ENCODE data around the gene SYNDIG1. TPM values are rescaled to one million over a fixed set of nuclear protein-coding genes. Genes with fewer than 3 reads are reported as not detected.

Gene SYNDIG1
- total and polyA plus RNA-seq, 2 donors (not counting 1 experiment from before 2014, with no cell fraction given), result not detected

GRCh38 chr20:24708411-24709295, 239.2 kb downstream of the SYNDIG1 start:
- no peak overlapping the region for H2AFZ ChIP-seq (ENCODE audit: insufficient read depth, low read depth, low read length, poor library complexity, severe bottlenecking)
- TF ChIP-seq EZH2 (IDR thresholded peaks at IDR 0.05; ENCODE audit: borderline replicate concordance, insufficient read depth, low read depth, low read length, poor library complexity, severe bottlenecking), result no peak
- TF ChIP-seq, protein P1, sequence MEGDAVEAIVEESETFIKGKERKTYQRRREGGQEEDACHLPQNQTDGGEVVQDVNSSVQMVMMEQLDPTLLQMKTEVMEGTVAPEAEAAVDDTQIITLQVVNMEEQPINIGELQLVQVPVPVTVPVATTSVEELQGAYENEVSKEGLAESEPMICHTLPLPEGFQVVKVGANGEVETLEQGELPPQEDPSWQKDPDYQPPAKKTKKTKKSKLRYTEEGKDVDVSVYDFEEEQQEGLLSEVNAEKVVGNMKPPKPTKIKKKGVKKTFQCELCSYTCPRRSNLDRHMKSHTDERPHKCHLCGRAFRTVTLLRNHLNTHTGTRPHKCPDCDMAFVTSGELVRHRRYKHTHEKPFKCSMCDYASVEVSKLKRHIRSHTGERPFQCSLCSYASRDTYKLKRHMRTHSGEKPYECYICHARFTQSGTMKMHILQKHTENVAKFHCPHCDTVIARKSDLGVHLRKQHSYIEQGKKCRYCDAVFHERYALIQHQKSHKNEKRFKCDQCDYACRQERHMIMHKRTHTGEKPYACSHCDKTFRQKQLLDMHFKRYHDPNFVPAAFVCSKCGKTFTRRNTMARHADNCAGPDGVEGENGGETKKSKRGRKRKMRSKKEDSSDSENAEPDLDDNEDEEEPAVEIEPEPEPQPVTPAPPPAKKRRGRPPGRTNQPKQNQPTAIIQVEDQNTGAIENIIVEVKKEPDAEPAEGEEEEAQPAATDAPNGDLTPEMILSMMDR (IDR thresholded peaks at IDR 0.05), result no peak
- 87% methylated on average over 4 of the region's 8 CpGs for WGBS (ENCODE audit: insufficient coverage)

More at GRCh38 chr20:24708411-24709295, 239.2 kb downstream of the SYNDIG1 start:
- no peak for ATAC-seq (ENCODE audit: low read depth)
- Mint-ChIP-seq H3K9me3 (ENCODE audit: insufficient read depth) (peaks cover 3% of the 10 kb centered on the region), H3K27me3 (no peaks in the 10 kb centered on the region), H3K4me3 (no peak overlapping the region), H3K4me1 (no peaks in the 10 kb centered on the region), H3K27ac (no peak overlapping the region)
- no peak overlapping the region for H3K4me2 ChIP-seq (replicated peaks; ENCODE audit: low read depth, low read length, poor library complexity, severe bottlenecking)
- no peaks in the 10 kb centered on the region for H3K36me3 ChIP-seq (replicated peaks in 1 of 2; ENCODE audit: control extremely low read depth in 1 of 2, control insufficient read depth in 1 of 2, extremely low read depth in 1 of 2, insufficient read depth in 2 of 2, low read length in 1 of 2)
- no peaks in the 10 kb centered on the region for H4K20me1 ChIP-seq (ENCODE audit: control insufficient read depth, insufficient read depth, low read length, poor library complexity, severe bottlenecking)
- ChIA-PET CTCF (no interaction called here), POLR2A (no interaction called here)
- intact Hi-C loops (cut with micrococcal nuclease), result no loop called here
- H3K79me2 ChIP-seq (ENCODE audit: control insufficient read depth, insufficient read depth, low read length), result no peaks in the 10 kb centered on the region
- DNase-seq, result no peak
- no peak overlapping the region for H3K9ac ChIP-seq (ENCODE audit: low read length)
- H3K27ac ChIP-seq (ENCODE audit: low read length in 2 of 2), result no peak overlapping the region
- H3K4me1 ChIP-seq (ENCODE audit: control insufficient read depth in 2 of 2, insufficient read depth in 2 of 2, low read length in 2 of 2), result no peaks in the 10 kb centered on the region
- H3K27me3 ChIP-seq (replicated peaks in 1 of 4; ENCODE audit: control extremely low read depth in 1 of 4, control insufficient read depth in 3 of 4, insufficient read depth in 4 of 4, low read length in 3 of 4), result no peaks in the 10 kb centered on the region
- no peak overlapping the region for H3K4me3 ChIP-seq (ENCODE audit: control extremely low read depth in 1 of 5, extremely low read depth in 1 of 5, insufficient read depth in 1 of 5, low read depth in 2 of 5, low read length in 4 of 5)
- H3K9me3 ChIP-seq (ENCODE audit: control extremely low read depth in 1 of 3, control insufficient read depth in 2 of 3, insufficient read depth in 1 of 3, low read length in 2 of 3), result no peaks in the 10 kb centered on the region
